Loucy (cell line): ENCODE data around the gene NEIL3.

Experiments
- H2AFZ ChIP-seq: fragments of 200-600 bp; sonication (generic); 2 replicates; pipeline ENCODE4 v1.6.0; 2016; ENCODE audit warnings: antibody characterized with exemption, mild to moderate bottlenecking, low read length, moderate library complexity
- H3F3A ChIP-seq: fragments of 200-600 bp; 2 replicates; pipeline ENCODE4 v1.6.0; 2016; ENCODE audit warnings: antibody characterized with exemption, low read depth, mild to moderate bottlenecking
- H3K27me3 ChIP-seq: fragments of 200-600 bp; sonication (generic); 2 replicates; pipeline ENCODE4 v1.6.1; 2014; ENCODE audit warnings: low read length, mild to moderate bottlenecking; ENCODE audit not compliant: insufficient read depth, poor library complexity, severe bottlenecking
- H3K36me3 ChIP-seq: fragments of 200-600 bp; sonication (generic); 2 replicates; pipeline ENCODE4 v1.6.1; 2016; ENCODE audit warnings: low read length; ENCODE audit not compliant: insufficient read depth
- H3K4me1 ChIP-seq: fragments of 200-600 bp; sonication (generic); 2 replicates; pipeline ENCODE4 v1.5.1; 2014; ENCODE audit warnings: low read length, mild to moderate bottlenecking; ENCODE audit not compliant: insufficient read depth, poor library complexity, severe bottlenecking
- H3K4me2 ChIP-seq: fragments of 200-600 bp; sonication (generic); 2 replicates; pipeline ENCODE4 v1.6.0; 2014; ENCODE audit warnings: antibody characterized with exemption, low read length, low read depth, mild to moderate bottlenecking; ENCODE audit not compliant: poor library complexity, severe bottlenecking
- H3K4me3 ChIP-seq: fragments of 200-600 bp; sonication (generic); 2 replicates; pipeline ENCODE4 v1.5.1; 2014; ENCODE audit warnings: low read length, mild to moderate bottlenecking, mixed read lengths; ENCODE audit not compliant: poor library complexity, severe bottlenecking
- H3K79me2 ChIP-seq: fragments of 200-600 bp; sonication (generic); 2 replicates; pipeline ENCODE4 v1.6.1; 2014; ENCODE audit warnings: low read length; ENCODE audit not compliant: insufficient read depth
- H3K9ac ChIP-seq: fragments of 200-600 bp; sonication (generic); 2 replicates; pipeline ENCODE4 v1.6.0; 2014; ENCODE audit warnings: mild to moderate bottlenecking, low read depth, low read length, moderate library complexity; ENCODE audit not compliant: poor library complexity, severe bottlenecking
- H3K9me2 ChIP-seq: fragments of 200-600 bp; sonication (generic); replicated peaks from 2 replicates; pipeline ENCODE4 v1.6.1; 2016; ENCODE audit warnings: low read depth, low read length, mixed read lengths
- H3K9me3 ChIP-seq: fragments of 200-600 bp; sonication (generic); 2 replicates; pipeline ENCODE4 v1.6.1; 2014; ENCODE audit warnings: mild to moderate bottlenecking, antibody characterized with exemption, low read length, low read depth; ENCODE audit not compliant: insufficient read depth
- H4K20me1 ChIP-seq: fragments of 200-600 bp; sonication (generic); 2 replicates; pipeline ENCODE4 v1.6.0; 2014; ENCODE audit warnings: antibody characterized with exemption, low read length, mild to moderate bottlenecking; ENCODE audit not compliant: insufficient read depth, poor library complexity, severe bottlenecking
- EZH2phosphoT487 ChIP-seq: fragments of 200-600 bp; IDR thresholded peaks from 2 replicates; pipeline ENCODE4 v1.6.1; 2018; ENCODE audit warnings: antibody characterized with exemption, mild to moderate bottlenecking, moderate library complexity, borderline replicate concordance
- TF ChIP-seq, protein P1 (sequence below): fragments of 200-600 bp; sonication (generic); conservative IDR thresholded peaks from 2 replicates; pipeline ENCODE4 v1.5.1; 2014; ENCODE audit warnings: mild to moderate bottlenecking, antibody characterized with exemption, low read length

Gene NEIL3

GRCh38 chr4:177292171-177292570, 17.5 kb upstream of the NEIL3 start:
- Histone ChIP-seq H3K27me3 (no peaks in the 10 kb centered on the region), H3K9ac (no peak overlapping the region), H4K20me1 (no peaks in the 10 kb centered on the region), H3K9me3 (no peaks in the 10 kb centered on the region), H3K36me3 (no peaks in the 10 kb centered on the region), H2AFZ (no peak overlapping the region), H3K4me2 (no peak overlapping the region), H3K4me1 (no peaks in the 10 kb centered on the region), H3F3A (no peaks in the 10 kb centered on the region), H3K4me3 (no peak overlapping the region), H3K79me2 (no peaks in the 10 kb centered on the region), H3K9me2 (no peaks in the 10 kb centered on the region)
- no peak for TF ChIP-seq EZH2phosphoT487
- TF ChIP-seq, protein P1, sequence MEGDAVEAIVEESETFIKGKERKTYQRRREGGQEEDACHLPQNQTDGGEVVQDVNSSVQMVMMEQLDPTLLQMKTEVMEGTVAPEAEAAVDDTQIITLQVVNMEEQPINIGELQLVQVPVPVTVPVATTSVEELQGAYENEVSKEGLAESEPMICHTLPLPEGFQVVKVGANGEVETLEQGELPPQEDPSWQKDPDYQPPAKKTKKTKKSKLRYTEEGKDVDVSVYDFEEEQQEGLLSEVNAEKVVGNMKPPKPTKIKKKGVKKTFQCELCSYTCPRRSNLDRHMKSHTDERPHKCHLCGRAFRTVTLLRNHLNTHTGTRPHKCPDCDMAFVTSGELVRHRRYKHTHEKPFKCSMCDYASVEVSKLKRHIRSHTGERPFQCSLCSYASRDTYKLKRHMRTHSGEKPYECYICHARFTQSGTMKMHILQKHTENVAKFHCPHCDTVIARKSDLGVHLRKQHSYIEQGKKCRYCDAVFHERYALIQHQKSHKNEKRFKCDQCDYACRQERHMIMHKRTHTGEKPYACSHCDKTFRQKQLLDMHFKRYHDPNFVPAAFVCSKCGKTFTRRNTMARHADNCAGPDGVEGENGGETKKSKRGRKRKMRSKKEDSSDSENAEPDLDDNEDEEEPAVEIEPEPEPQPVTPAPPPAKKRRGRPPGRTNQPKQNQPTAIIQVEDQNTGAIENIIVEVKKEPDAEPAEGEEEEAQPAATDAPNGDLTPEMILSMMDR, result no peak

GRCh38 chr4:177293208-177294033, 16.3 kb upstream of the NEIL3 start:
- H2AFZ ChIP-seq, result peak overlapping the region; percentile 30; the same call in 1 of the 2 replicates
- H3K79me2 ChIP-seq, result no peaks in the 10 kb centered on the region
- no peak overlapping the region for H3K9ac ChIP-seq
- no peaks in the 10 kb centered on the region for H3K9me2 ChIP-seq
- peaks cover 5% of the 10 kb centered on the region; the same call in 1 of the 2 replicates for H3K9me3 ChIP-seq
- H3K4me2 ChIP-seq, result no peak overlapping the region
- TF ChIP-seq, protein P1, result no peak
- H3K27me3 ChIP-seq, result no peaks in the 10 kb centered on the region
- H3K4me3 ChIP-seq, result no peak overlapping the region
- H4K20me1 ChIP-seq, result no peaks in the 10 kb centered on the region
- H3F3A ChIP-seq, result no peaks in the 10 kb centered on the region
- no peaks in the 10 kb centered on the region for H3K4me1 ChIP-seq
- H3K36me3 ChIP-seq, result no peaks in the 10 kb centered on the region

DNA sequence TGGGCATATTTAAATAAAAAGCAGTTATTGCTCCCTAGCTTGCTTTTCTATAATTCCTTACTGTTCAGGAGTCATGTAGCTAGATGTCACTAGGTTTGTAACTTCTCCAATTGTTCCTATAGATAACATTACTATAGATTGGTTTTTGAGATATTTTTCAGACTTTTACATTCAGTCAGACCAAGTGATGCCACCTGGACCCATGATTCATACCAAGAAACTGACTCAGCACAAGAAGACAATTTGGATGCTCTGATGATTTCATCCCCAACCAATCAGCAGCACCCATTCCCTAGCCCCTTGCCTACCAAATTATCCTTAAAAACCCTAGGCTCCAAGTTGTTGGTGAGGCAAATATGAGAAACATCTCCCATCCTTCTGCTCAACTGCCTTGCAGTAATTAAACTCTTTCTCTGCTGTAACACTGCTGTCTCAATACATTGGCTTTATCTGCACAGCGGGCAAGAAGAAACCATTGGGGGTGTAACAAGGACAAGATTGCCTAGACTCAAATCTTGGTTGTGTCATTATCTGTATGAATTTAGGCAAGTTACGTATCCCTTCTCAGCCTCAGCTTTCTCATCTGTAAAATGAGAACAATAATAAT, 11.8 kb upstream of the NEIL3 start:
- Histone ChIP-seq H3K9ac (no peak overlapping the region), H3F3A (no peaks in the 10 kb centered on the region), H3K9me3 (peaks cover 5% of the 10 kb centered on the region; the same call in 1 of the 2 replicates), H3K4me1 (no peaks in the 10 kb centered on the region), H3K9me2 (no peaks in the 10 kb centered on the region), H3K27me3 (no peaks in the 10 kb centered on the region), H3K36me3 (no peaks in the 10 kb centered on the region), H3K4me3 (no peak overlapping the region), H3K4me2 (no peak overlapping the region), H4K20me1 (no peaks in the 10 kb centered on the region), H3K79me2 (no peaks in the 10 kb centered on the region), H2AFZ (no peak overlapping the region)
- TF ChIP-seq, protein P1, result no peak
- no peak for TF ChIP-seq EZH2phosphoT487
